ENCODE measurements around the gene TTLL9. TPM values are rescaled to one million over a fixed set of nuclear protein-coding genes. Genes with fewer than 3 reads are reported as not detected.
A peak's percentile ranks its signal among the peaks of the same experiment; 100 is the strongest.

Gene TTLL9
- polyA plus RNA-seq, 1 of the 3 experiments (the other 2 are of a cell fraction), result 0.23 TPM

DNA sequence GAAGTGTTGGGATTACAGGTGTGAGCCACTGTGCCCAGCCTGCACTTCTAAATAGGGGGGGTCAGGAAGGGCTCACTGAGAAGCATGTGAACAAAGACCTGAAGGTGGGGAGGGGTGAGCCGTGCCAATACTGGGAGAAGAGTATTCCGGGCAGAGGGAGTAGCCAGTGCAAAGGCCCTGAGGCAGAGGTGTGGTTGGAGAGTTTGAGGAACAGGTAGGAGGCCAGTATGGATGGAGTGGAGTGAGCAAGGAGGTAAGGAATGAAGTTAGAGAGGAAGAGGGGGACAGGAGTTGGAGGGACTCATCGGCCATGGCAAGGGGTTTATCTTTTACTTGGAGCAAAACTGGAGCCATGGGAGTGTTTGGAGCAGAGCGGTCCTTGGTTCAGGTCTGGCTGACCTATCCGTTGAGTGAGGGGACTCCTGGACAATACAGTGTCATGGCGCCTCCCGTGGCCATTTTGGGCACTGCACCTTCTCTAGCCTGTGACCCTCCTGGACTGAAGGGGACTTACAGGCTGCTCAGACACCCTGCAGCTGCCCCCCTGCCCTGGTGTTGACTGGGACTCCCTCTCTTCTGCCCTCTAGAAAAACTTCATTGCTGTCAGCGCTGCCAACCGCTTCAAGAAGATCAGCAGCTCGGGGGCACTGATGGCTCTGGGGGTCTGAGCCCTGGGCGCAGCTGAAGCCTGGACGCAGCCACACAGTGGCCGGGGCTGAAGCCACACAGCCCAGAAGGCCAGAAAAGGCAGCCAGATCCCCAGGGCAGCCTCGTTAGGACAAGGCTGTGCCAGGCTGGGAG is 37.1 kb upstream of the TTLL9 start:
- POLR2A ChIA-PET, result no interaction called here
- TF ChIP-seq SMC3 (IDR thresholded peaks at IDR 0.05; ENCODE audit: low read depth, low read length) (peak; percentile 21; the same call in 1 of the 2 replicates), MAX (IDR thresholded peaks at IDR 0.05; ENCODE audit: low read depth) (no peak), RAD21 (IDR thresholded peaks at IDR 0.05; ENCODE audit: low read length) (peak; percentile 59)
- TF ChIP-seq, protein P1, sequence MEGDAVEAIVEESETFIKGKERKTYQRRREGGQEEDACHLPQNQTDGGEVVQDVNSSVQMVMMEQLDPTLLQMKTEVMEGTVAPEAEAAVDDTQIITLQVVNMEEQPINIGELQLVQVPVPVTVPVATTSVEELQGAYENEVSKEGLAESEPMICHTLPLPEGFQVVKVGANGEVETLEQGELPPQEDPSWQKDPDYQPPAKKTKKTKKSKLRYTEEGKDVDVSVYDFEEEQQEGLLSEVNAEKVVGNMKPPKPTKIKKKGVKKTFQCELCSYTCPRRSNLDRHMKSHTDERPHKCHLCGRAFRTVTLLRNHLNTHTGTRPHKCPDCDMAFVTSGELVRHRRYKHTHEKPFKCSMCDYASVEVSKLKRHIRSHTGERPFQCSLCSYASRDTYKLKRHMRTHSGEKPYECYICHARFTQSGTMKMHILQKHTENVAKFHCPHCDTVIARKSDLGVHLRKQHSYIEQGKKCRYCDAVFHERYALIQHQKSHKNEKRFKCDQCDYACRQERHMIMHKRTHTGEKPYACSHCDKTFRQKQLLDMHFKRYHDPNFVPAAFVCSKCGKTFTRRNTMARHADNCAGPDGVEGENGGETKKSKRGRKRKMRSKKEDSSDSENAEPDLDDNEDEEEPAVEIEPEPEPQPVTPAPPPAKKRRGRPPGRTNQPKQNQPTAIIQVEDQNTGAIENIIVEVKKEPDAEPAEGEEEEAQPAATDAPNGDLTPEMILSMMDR (IDR thresholded peaks at IDR 0.05), result peak; percentile 90
- Histone ChIP-seq H3K9ac (no peak overlapping the region), H4K20me1 (ENCODE audit: insufficient read depth) (no peaks in the 10 kb centered on the region), H3K79me2 (ENCODE audit: insufficient read depth) (no peaks in the 10 kb centered on the region), H3K36me3 (replicated peaks in 1 of 2; ENCODE audit: control insufficient read depth in 1 of 2, insufficient read depth in 2 of 2, low read length in 1 of 2) (no peaks in the 10 kb centered on the region), H3K9me2 (no peaks in the 10 kb centered on the region), H3K4me2 (no peak overlapping the region), H3K4me1 (ENCODE audit: control insufficient read depth in 1 of 2, insufficient read depth in 2 of 2, low read depth in 1 of 2, low read length in 1 of 2) (peaks cover 30 to 42% of the 10 kb centered on the region in 2 experiments), H3K9me3 (no peaks in the 10 kb centered on the region), H3K4me3 (ENCODE audit: low read depth in 2 of 2, low read length in 1 of 2) (peak overlapping the region in 1 of 2 experiments; percentile 47; a peak in 1 of 4 replicates), H3K27ac (ENCODE audit: low read depth in 2 of 2, low read length in 1 of 2) (no peak overlapping the region; a peak in 1 of 4 replicates), H3F3A (replicated peaks; ENCODE audit: insufficient read depth) (peaks cover 22% of the 10 kb centered on the region), H2AFZ (ENCODE audit: low read depth) (no peak overlapping the region), H3K27me3 (ENCODE audit: insufficient read depth) (no peaks in the 10 kb centered on the region)
- 57% methylated on average over 7 of the region's 14 CpGs for WGBS (ENCODE audit: low lambda C conversion rate)
- peak; percentile 90 for DNase-seq
- CTCF ChIA-PET, result interaction anchor here (0.5 to 15.5 kb wide), 23 partner anchors 9 to 392 kb away, joined by 3 to 174 read pairs (median 4); partner anchors contain the start of genes DUSP15, FOXS1, PDRG1 and TTLL9

DNA sequence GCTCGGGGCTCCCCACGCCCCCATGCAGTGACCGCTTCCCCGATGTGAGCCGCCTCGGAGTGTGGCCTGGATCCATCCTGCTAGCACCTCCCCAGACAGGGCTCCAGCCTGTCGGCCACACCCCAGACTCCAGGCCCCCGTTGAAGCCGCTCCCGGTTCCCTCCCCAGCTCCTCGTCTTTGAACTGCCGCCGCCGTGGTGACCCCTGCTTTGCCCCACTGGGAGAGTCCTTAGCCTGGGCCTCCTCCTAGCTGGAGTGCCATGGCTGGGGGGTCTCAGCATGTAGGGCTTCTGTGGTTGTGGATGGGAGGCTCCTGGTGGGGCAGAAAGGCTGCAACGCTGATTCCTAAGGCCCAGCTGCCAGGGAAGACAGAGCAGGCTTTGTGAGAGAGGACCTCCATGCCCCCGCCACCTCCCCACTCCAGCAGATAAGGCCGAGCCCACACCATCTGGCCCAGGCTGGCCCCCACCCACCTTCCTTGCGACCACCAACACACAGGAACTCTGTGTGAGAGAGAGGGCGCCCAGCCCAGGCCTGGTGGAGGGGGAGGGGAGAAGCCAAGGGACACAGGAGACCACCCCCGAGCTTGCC is 36.4 kb upstream of the TTLL9 start:
- CTCF ChIA-PET, result interaction anchor here (0.5 to 15.5 kb wide), 21 partner anchors 9 to 391 kb away, joined by 3 to 174 read pairs (median 4); partner anchors contain the start of genes DUSP15, FOXS1, PDRG1 and TTLL9

More for the DNA sequence above, 36.4 kb upstream of the TTLL9 start:
- no peak for TF ChIP-seq TCF12 (IDR thresholded peaks at IDR 0.05)
- TF ChIP-seq POLR2AphosphoS5 (IDR thresholded peaks at IDR 0.05; ENCODE audit: low read depth, low read length), result no peak
- no peak for TF ChIP-seq FOSL2 (IDR thresholded peaks at IDR 0.05; ENCODE audit: borderline replicate concordance, low read depth)
- TF ChIP-seq, protein P2, sequence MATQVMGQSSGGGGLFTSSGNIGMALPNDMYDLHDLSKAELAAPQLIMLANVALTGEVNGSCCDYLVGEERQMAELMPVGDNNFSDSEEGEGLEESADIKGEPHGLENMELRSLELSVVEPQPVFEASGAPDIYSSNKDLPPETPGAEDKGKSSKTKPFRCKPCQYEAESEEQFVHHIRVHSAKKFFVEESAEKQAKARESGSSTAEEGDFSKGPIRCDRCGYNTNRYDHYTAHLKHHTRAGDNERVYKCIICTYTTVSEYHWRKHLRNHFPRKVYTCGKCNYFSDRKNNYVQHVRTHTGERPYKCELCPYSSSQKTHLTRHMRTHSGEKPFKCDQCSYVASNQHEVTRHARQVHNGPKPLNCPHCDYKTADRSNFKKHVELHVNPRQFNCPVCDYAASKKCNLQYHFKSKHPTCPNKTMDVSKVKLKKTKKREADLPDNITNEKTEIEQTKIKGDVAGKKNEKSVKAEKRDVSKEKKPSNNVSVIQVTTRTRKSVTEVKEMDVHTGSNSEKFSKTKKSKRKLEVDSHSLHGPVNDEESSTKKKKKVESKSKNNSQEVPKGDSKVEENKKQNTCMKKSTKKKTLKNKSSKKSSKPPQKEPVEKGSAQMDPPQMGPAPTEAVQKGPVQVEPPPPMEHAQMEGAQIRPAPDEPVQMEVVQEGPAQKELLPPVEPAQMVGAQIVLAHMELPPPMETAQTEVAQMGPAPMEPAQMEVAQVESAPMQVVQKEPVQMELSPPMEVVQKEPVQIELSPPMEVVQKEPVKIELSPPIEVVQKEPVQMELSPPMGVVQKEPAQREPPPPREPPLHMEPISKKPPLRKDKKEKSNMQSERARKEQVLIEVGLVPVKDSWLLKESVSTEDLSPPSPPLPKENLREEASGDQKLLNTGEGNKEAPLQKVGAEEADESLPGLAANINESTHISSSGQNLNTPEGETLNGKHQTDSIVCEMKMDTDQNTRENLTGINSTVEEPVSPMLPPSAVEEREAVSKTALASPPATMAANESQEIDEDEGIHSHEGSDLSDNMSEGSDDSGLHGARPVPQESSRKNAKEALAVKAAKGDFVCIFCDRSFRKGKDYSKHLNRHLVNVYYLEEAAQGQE (IDR thresholded peaks at IDR 0.05; ENCODE audit: low read depth, low read length), result no peak
- no peak for TF ChIP-seq GATA2 (CRISPR knock-in tag; IDR thresholded peaks at IDR 0.05)
- no peak for TF ChIP-seq ELF1 (IDR thresholded peaks at IDR 0.05)
- TF ChIP-seq RCOR1 (IDR thresholded peaks at IDR 0.05; ENCODE audit: low read length), result no peak
- TF ChIP-seq SMC3 (IDR thresholded peaks at IDR 0.05; ENCODE audit: low read depth, low read length), result no peak
- TF ChIP-seq FOXM1 (IDR thresholded peaks at IDR 0.05; ENCODE audit: low read depth), result no peak
- TF ChIP-seq RXRA (IDR thresholded peaks at IDR 0.05; ENCODE audit: borderline replicate concordance, low read depth), result no peak
- no peak for TF ChIP-seq CHD2 (IDR thresholded peaks at IDR 0.05; ENCODE audit: low read length, partially characterized antibody)
- no peak for TF ChIP-seq TAF1 (IDR thresholded peaks at IDR 0.05; ENCODE audit: borderline replicate concordance, low read depth, low read length)
- no peak for TF ChIP-seq MXI1 (IDR thresholded peaks at IDR 0.05; ENCODE audit: low read depth, low read length)
- no peak for TF ChIP-seq PBX3 (IDR thresholded peaks at IDR 0.05)
- no peak for TF ChIP-seq RAD21 (IDR thresholded peaks at IDR 0.05; ENCODE audit: low read length)
- no peak for TF ChIP-seq GABPA (IDR thresholded peaks at IDR 0.05; ENCODE audit: low read depth)
- no peak for TF ChIP-seq FOXJ3 (CRISPR knock-in tag; IDR thresholded peaks at IDR 0.05)
- TF ChIP-seq TEAD4 (IDR thresholded peaks at IDR 0.05; ENCODE audit: borderline replicate concordance, insufficient read depth), result no peak
- H3K4me2 ChIP-seq, result no peak overlapping the region
- H3K9me3 ChIP-seq, result no peaks in the 10 kb centered on the region
- H3K9ac ChIP-seq, result no peak overlapping the region
- H3K9me2 ChIP-seq, result no peaks in the 10 kb centered on the region
- no peaks in the 10 kb centered on the region for H3K27me3 ChIP-seq (ENCODE audit: insufficient read depth)
- peaks cover 27% of the 10 kb centered on the region for H3F3A ChIP-seq (replicated peaks; ENCODE audit: insufficient read depth)
- no peak overlapping the region; a peak in 1 of 4 replicates for H3K27ac ChIP-seq (ENCODE audit: low read depth in 2 of 2, low read length in 1 of 2)
- H4K20me1 ChIP-seq (ENCODE audit: insufficient read depth), result no peaks in the 10 kb centered on the region
- no peak overlapping the region for H3K4me3 ChIP-seq (ENCODE audit: low read depth in 2 of 2, low read length in 1 of 2)
- POLR2A ChIA-PET, result interaction anchor here (1.0 kb wide), 1 partner anchor 17 kb away, joined by 4 read pairs; no protein-coding TSS in a partner anchor
- WGBS (ENCODE audit: low lambda C conversion rate), result 96% methylated on average over 13 of the region's 20 CpGs
- no peaks in the 10 kb centered on the region for H3K79me2 ChIP-seq (ENCODE audit: insufficient read depth)
- H2AFZ ChIP-seq (ENCODE audit: low read depth), result no peak overlapping the region
- no peak for DNase-seq
- peaks cover 34 to 47% of the 10 kb centered on the region in 2 experiments for H3K4me1 ChIP-seq (ENCODE audit: control insufficient read depth in 1 of 2, insufficient read depth in 2 of 2, low read depth in 1 of 2, low read length in 1 of 2)
- no peaks in the 10 kb centered on the region for H3K36me3 ChIP-seq (replicated peaks in 1 of 2; ENCODE audit: control insufficient read depth in 1 of 2, insufficient read depth in 2 of 2, low read length in 1 of 2)

Measured in SK-N-SH (cell line).